DND-41 (cell line): ENCODE measurements around the gene PRKACA.
"Not testable (repeated sequence)": the region's sequence is repeated elsewhere in the genome, so short reads cannot be mapped to it uniquely, and the experiment has no call there.

Experiments
- ATAC-seq: fragments of 200-7000 bp; cut with Tn5 transposase; 3 replicates; pipeline ENCODE4 v1.9.1; 2021; ENCODE audit warnings: low read depth; ENCODE audit not compliant: insufficient read depth
- DNase-seq: peaks from one replicate; pipeline ENCODE4 v3.0.0-alpha.2; 2020
- H2AFZ ChIP-seq: 2 replicates; pipeline ENCODE4 v1.6.0; 2012; ENCODE audit warnings: low read depth, low read length
- H3K27ac ChIP-seq: 2 replicates; pipeline ENCODE4 v1.5.1; 2012; ENCODE audit warnings: low read length, inconsistent platforms
- H3K27me3 ChIP-seq: fragments of 200-600 bp; sonication (generic); 2 replicates; pipeline ENCODE4 v1.6.0; 2012; ENCODE audit warnings: low read length, mild to moderate bottlenecking, inconsistent platforms; ENCODE audit not compliant: insufficient read depth, poor library complexity
- H3K36me3 ChIP-seq: 2 replicates; pipeline ENCODE4 v1.5.1; 2012; ENCODE audit warnings: low read length, inconsistent platforms; ENCODE audit not compliant: insufficient read depth
- H3K4me1 ChIP-seq: 2 replicates; pipeline ENCODE4 v1.5.1; 2012; ENCODE audit warnings: mild to moderate bottlenecking, low read length; ENCODE audit not compliant: insufficient read depth
- H3K4me2 ChIP-seq: 2 replicates; pipeline ENCODE4 v1.6.0; 2012; ENCODE audit warnings: mild to moderate bottlenecking, moderate library complexity, low read length, inconsistent platforms; ENCODE audit not compliant: insufficient read depth
- H3K4me3 ChIP-seq, 2 experiments: fragments of 200-600 bp in 1 of 2; shearing (Covaris generic) in 1 of 2; 2 replicates each; pipeline ENCODE4 v1.5.1; 2012 to 2016; ENCODE audit warnings: inconsistent platforms in 2 of 2, low read length in 2 of 2, mild to moderate bottlenecking in 2 of 2, low read depth in 1 of 2, moderate library complexity in 1 of 2
- H3K79me2 ChIP-seq: 2 replicates; pipeline ENCODE4 v1.6.0; 2012; ENCODE audit warnings: low read length, inconsistent platforms; ENCODE audit not compliant: insufficient read depth
- H3K9ac ChIP-seq: 2 replicates; pipeline ENCODE4 v1.6.0; 2012; ENCODE audit warnings: low read depth, mild to moderate bottlenecking, inconsistent platforms, low read length, moderate library complexity
- H3K9me3 ChIP-seq: 2 replicates; pipeline ENCODE4 v1.5.1; 2012; ENCODE audit warnings: low read length, moderate library complexity, mild to moderate bottlenecking, inconsistent platforms; ENCODE audit not compliant: insufficient read depth, severe bottlenecking
- H4K20me1 ChIP-seq: 2 replicates; pipeline ENCODE4 v1.6.0; 2012; ENCODE audit warnings: low read length; ENCODE audit not compliant: insufficient read depth
- CTCF ChIP-seq: IDR thresholded peaks from 2 replicates; pipeline ENCODE4 v1.5.1; 2012; ENCODE audit warnings: borderline replicate concordance, low read length, moderate library complexity, mild to moderate bottlenecking; ENCODE audit not compliant: poor library complexity, severe bottlenecking; ENCODE audit errors: extremely low read depth
- EZH2 ChIP-seq: IDR thresholded peaks from 3 replicates; pipeline ENCODE4 v1.6.1; 2012; ENCODE audit warnings: borderline replicate concordance, low read depth, mild to moderate bottlenecking, moderate library complexity, low read length, inconsistent platforms; ENCODE audit not compliant: severe bottlenecking

Gene PRKACA

GRCh38 chr19:14050512-14050911 is 67.0 kb downstream of the PRKACA start:
- H3K4me2 ChIP-seq = no peak overlapping the region
- no peaks in the 10 kb centered on the region for H3K4me1 ChIP-seq
- H3K4me3 ChIP-seq = no peak overlapping the region
- H3K27me3 ChIP-seq = no peaks in the 10 kb centered on the region
- no peaks in the 10 kb centered on the region for H4K20me1 ChIP-seq
- DNase-seq = no peak
- no peak for TF ChIP-seq CTCF
- no peak for TF ChIP-seq EZH2
- no peak overlapping the region for H3K27ac ChIP-seq
- no peak overlapping the region for H2AFZ ChIP-seq
- ATAC-seq = no peak
- peaks cover 32% of the 10 kb centered on the region for H3K36me3 ChIP-seq
- peaks cover 3% of the 10 kb centered on the region for H3K9me3 ChIP-seq
- no peak overlapping the region for H3K9ac ChIP-seq
- H3K79me2 ChIP-seq = no peaks in the 10 kb centered on the region

GRCh38 chr19:14048443-14049153 is 69.0 kb downstream of the PRKACA start:
- no peak overlapping the region for H2AFZ ChIP-seq
- H4K20me1 ChIP-seq = no peaks in the 10 kb centered on the region
- no peak overlapping the region for H3K9ac ChIP-seq
- peaks cover 3% of the 10 kb centered on the region for H3K9me3 ChIP-seq
- peaks cover 32% of the 10 kb centered on the region for H3K36me3 ChIP-seq
- no peak overlapping the region for H3K4me2 ChIP-seq
- H3K79me2 ChIP-seq = no peaks in the 10 kb centered on the region
- H3K27ac ChIP-seq = no peak overlapping the region
- peak; percentile 76 for DNase-seq
- no peaks in the 10 kb centered on the region for H3K4me1 ChIP-seq
- peak; percentile 91 for TF ChIP-seq CTCF
- TF ChIP-seq EZH2 = no peak
- peak; percentile 82 for ATAC-seq
- H3K27me3 ChIP-seq = no peaks in the 10 kb centered on the region
- H3K4me3 ChIP-seq = no peak overlapping the region

- not testable (repeated sequence) for DNase-seq, H3K9ac ChIP-seq, H3K27me3 ChIP-seq, H3K9me3 ChIP-seq, H3K4me3 ChIP-seq, H3K4me1 ChIP-seq, H3K4me2 ChIP-seq, H3K79me2 ChIP-seq, H4K20me1 ChIP-seq, ATAC-seq, H2AFZ ChIP-seq, H3K27ac ChIP-seq
- peaks cover 36% of the 10 kb centered on the region for H3K36me3 ChIP-seq
These were observed 69.7 kb downstream of the PRKACA start for GRCh38 chr19:14047866-14048265.

GRCh38 chr19:14042659-14043608 is 74.6 kb downstream of the PRKACA start:
- H3K36me3 ChIP-seq = peaks cover 34% of the 10 kb centered on the region
- H3K9ac ChIP-seq, H3K9me3 ChIP-seq, H2AFZ ChIP-seq, H3K4me3 ChIP-seq, H4K20me1 ChIP-seq, H3K79me2 ChIP-seq, H3K4me1 ChIP-seq, H3K27me3 ChIP-seq, H3K4me2 ChIP-seq, H3K27ac ChIP-seq: not testable (repeated sequence)
- peak; percentile 42 for DNase-seq
- peak; percentile 58; the same call in 2 of the 3 replicates for ATAC-seq
- TF ChIP-seq CTCF = peak; percentile 68
